HEK293T (cell line): ENCODE measurements around the gene ALDH1A3.

Experiments used
- CTCF ChIA-PET: fragments of 350-600 bp; formaldehyde crosslinking; extraction: SDS; loops from one replicate; lab custom pipeline; 2021; ENCODE audit warnings: antibody characterized with exemption, inconsistent platforms; lab: Yijun Ruan, JAX
- POLR2A ChIA-PET: fragments of 350-600 bp; formaldehyde crosslinking; extraction: SDS; loops from one replicate; lab custom pipeline; 2020; ENCODE audit warnings: antibody characterized with exemption, inconsistent platforms; lab: Yijun Ruan, JAX
- DNase-seq: peaks from one replicate; pipeline ENCODE4 v3.0.0; 2012; ENCODE audit warnings: mixed read lengths; ENCODE audit errors: extremely low spot score
- ARNT ChIP-seq: fragments of 450-650 bp; IDR thresholded peaks from 2 replicates; pipeline ENCODE4 v1.6.1; 2017; ENCODE audit warnings: mild to moderate bottlenecking
- BHLHE40 ChIP-seq: fragments of 450-650 bp; IDR thresholded peaks from 2 replicates; pipeline ENCODE4 v1.6.1; 2016; ENCODE audit warnings: mild to moderate bottlenecking, moderate library complexity, borderline replicate concordance
- CTBP1 ChIP-seq: fragments of 450-650 bp; IDR thresholded peaks from 2 replicates; pipeline ENCODE4 v1.6.1; 2016; ENCODE audit warnings: borderline replicate concordance
- ELF4 ChIP-seq: fragments of 450-650 bp; IDR thresholded peaks from 2 replicates; pipeline ENCODE4 v1.6.1; 2017; ENCODE audit warnings: antibody characterized with exemption
- FOXA1 ChIP-seq: fragments of 450-650 bp; IDR thresholded peaks from 2 replicates; pipeline ENCODE4 v1.6.1; 2016; ENCODE audit warnings: mild to moderate bottlenecking
- FOXK2 ChIP-seq: fragments of 450-650 bp; IDR thresholded peaks from 2 replicates; pipeline ENCODE4 v1.6.1; 2016; ENCODE audit warnings: mild to moderate bottlenecking
- FOXM1 ChIP-seq: fragments of 450-650 bp; IDR thresholded peaks from 2 replicates; pipeline ENCODE4 v1.6.1; 2017; ENCODE audit warnings: mild to moderate bottlenecking, borderline replicate concordance
- HDGF ChIP-seq: fragments of 450-650 bp; IDR thresholded peaks from 2 replicates; pipeline ENCODE4 v1.6.1; 2017; ENCODE audit warnings: antibody characterized with exemption, borderline replicate concordance
- L3MBTL2 ChIP-seq: fragments of 450-650 bp; conservative IDR thresholded peaks from 2 replicates; pipeline ENCODE4 v1.6.1; 2016; ENCODE audit warnings: mild to moderate bottlenecking
- LEF1 ChIP-seq: fragments of 450-650 bp; IDR thresholded peaks from 2 replicates; pipeline ENCODE4 v1.6.1; 2017; ENCODE audit warnings: mild to moderate bottlenecking, borderline replicate concordance
- NFRKB ChIP-seq: fragments of 450-650 bp; IDR thresholded peaks from 2 replicates; pipeline ENCODE4 v1.6.1; 2016; ENCODE audit warnings: mild to moderate bottlenecking, moderate library complexity
- PKNOX1 ChIP-seq: fragments of 450-650 bp; IDR thresholded peaks from 2 replicates; pipeline ENCODE4 v1.6.1; 2016
- SP1 ChIP-seq: fragments of 450-650 bp; IDR thresholded peaks from 2 replicates; pipeline ENCODE4 v1.6.1; 2017
- SUZ12 ChIP-seq: fragments of 450-650 bp; IDR thresholded peaks from 2 replicates; pipeline ENCODE4 v1.6.1; 2016; ENCODE audit warnings: mild to moderate bottlenecking
- TARDBP ChIP-seq: fragments of 450-650 bp; IDR thresholded peaks from 2 replicates; pipeline ENCODE4 v1.6.1; 2016
- ZNF384 ChIP-seq: fragments of 450-650 bp; IDR thresholded peaks from 2 replicates; pipeline ENCODE4 v1.6.1; 2016

ALDH1A3 gene

GRCh38 chr15:100891307-100892012 lies 11.8 kb downstream of the ALDH1A3 start:
- DNase-seq, result no peak
- ChIA-PET POLR2A (no interaction called here), CTCF (interaction anchor here (0.8 kb wide), 1 partner anchor 19 kb away, joined by 3 read pairs; no protein-coding TSS in a partner anchor)

GRCh38 chr15:100892013-100892355 lies 12.4 kb downstream of the ALDH1A3 start:
- no peak for TF ChIP-seq CTBP1
- no peak for TF ChIP-seq ARNT
- no peak for TF ChIP-seq SP1
- TF ChIP-seq ZNF384, result no peak
- no peak for TF ChIP-seq NFRKB
- no peak for TF ChIP-seq FOXM1
- no peak for TF ChIP-seq PKNOX1
- TF ChIP-seq L3MBTL2, result no peak
- TF ChIP-seq HDGF, result no peak
- no peak for TF ChIP-seq ELF4
- no peak for TF ChIP-seq BHLHE40
- no peak for TF ChIP-seq FOXK2
- TF ChIP-seq SUZ12, result no peak
- no peak for TF ChIP-seq LEF1
- CTCF ChIA-PET, result interaction anchor here (0.8 kb wide), 1 partner anchor 19 kb away, joined by 3 read pairs; no protein-coding TSS in a partner anchor
- no peak for DNase-seq
- POLR2A ChIA-PET, result no interaction called here

More at GRCh38 chr15:100891307-100892012, 11.8 kb downstream of the ALDH1A3 start:
- TF ChIP-seq L3MBTL2, result no peak
- no peak for TF ChIP-seq NFRKB
- TF ChIP-seq ARNT, result no peak
- TF ChIP-seq HDGF, result no peak
- no peak for TF ChIP-seq BHLHE40
- no peak for TF ChIP-seq CTBP1

GRCh38 chr15:100893261-100893963 lies 13.8 kb downstream of the ALDH1A3 start:
- TF ChIP-seq ZNF384, result no peak
- no peak for TF ChIP-seq ELF4
- TF ChIP-seq SUZ12, result no peak
- TF ChIP-seq CTBP1, result no peak
- no peak for TF ChIP-seq ARNT
- CTCF ChIA-PET, result no interaction called here
- no peak for DNase-seq
- POLR2A ChIA-PET, result no interaction called here

GRCh38 chr15:100893964-100894295 lies 14.3 kb downstream of the ALDH1A3 start:
- DNase-seq, result no peak
- CTCF ChIA-PET, result no interaction called here
- POLR2A ChIA-PET, result no interaction called here
- TF ChIP-seq CTBP1 (no peak), SP1 (no peak), ZNF384 (no peak), FOXK2 (no peak), BHLHE40 (no peak), FOXA1 (no peak), FOXM1 (no peak)

GRCh38 chr15:100895721-100896120 lies 16.1 kb downstream of the ALDH1A3 start:
- no peak for DNase-seq
- no peak for TF ChIP-seq FOXA1
- TF ChIP-seq SUZ12, result no peak
- no peak for TF ChIP-seq FOXK2
- TF ChIP-seq ELF4, result no peak
- TF ChIP-seq LEF1, result no peak
- TF ChIP-seq PKNOX1, result no peak
- no peak for TF ChIP-seq HDGF
- no peak for TF ChIP-seq NFRKB
- TF ChIP-seq ZNF384, result no peak
- TF ChIP-seq L3MBTL2, result no peak
- no peak for TF ChIP-seq FOXM1
- ChIA-PET POLR2A (no interaction called here), CTCF (no interaction called here)

GRCh38 chr15:100897221-100898151 lies 17.9 kb downstream of the ALDH1A3 start:
- no peak for TF ChIP-seq NFRKB
- TF ChIP-seq FOXA1, result no peak
- TF ChIP-seq ZNF384, result no peak
- TF ChIP-seq ELF4, result no peak
- TF ChIP-seq BHLHE40, result no peak
- TF ChIP-seq L3MBTL2, result no peak
- no peak for TF ChIP-seq FOXM1
- no peak for TF ChIP-seq FOXK2
- TF ChIP-seq SUZ12, result no peak
- no peak for DNase-seq
- ChIA-PET POLR2A (no interaction called here), CTCF (no interaction called here)

- ChIA-PET CTCF (no interaction called here), POLR2A (no interaction called here)
- TF ChIP-seq ZNF384, result no peak
- TF ChIP-seq FOXM1, result no peak
- no peak for TF ChIP-seq HDGF
- TF ChIP-seq NFRKB, result no peak
- TF ChIP-seq PKNOX1, result no peak
- TF ChIP-seq SUZ12, result no peak
- no peak for TF ChIP-seq FOXK2
- no peak for TF ChIP-seq TARDBP
- TF ChIP-seq BHLHE40, result no peak
- TF ChIP-seq SP1, result no peak
- DNase-seq, result no peak
These were observed 18.5 kb downstream of the ALDH1A3 start for GRCh38 chr15:100898152-100898490.
